DND-41 (cell line): ENCODE results near the gene STON2.
"Not testable (repeated sequence)": the region's sequence is repeated elsewhere in the genome, so short reads cannot be mapped to it uniquely, and the experiment has no call there.

Experiments used
- ATAC-seq: fragments of 200-7000 bp; cut with Tn5 transposase; 3 replicates; pipeline ENCODE4 v1.9.1; 2021; ENCODE audit warnings: low read depth; ENCODE audit not compliant: insufficient read depth
- DNase-seq: peaks from one replicate; pipeline ENCODE4 v3.0.0-alpha.2; 2020
- H2AFZ ChIP-seq: 2 replicates; pipeline ENCODE4 v1.6.0; 2012; ENCODE audit warnings: low read depth, low read length
- H3K27ac ChIP-seq: 2 replicates; pipeline ENCODE4 v1.5.1; 2012; ENCODE audit warnings: low read length, inconsistent platforms
- H3K27me3 ChIP-seq: fragments of 200-600 bp; sonication (generic); 2 replicates; pipeline ENCODE4 v1.6.0; 2012; ENCODE audit warnings: low read length, mild to moderate bottlenecking, inconsistent platforms; ENCODE audit not compliant: insufficient read depth, poor library complexity
- H3K36me3 ChIP-seq: 2 replicates; pipeline ENCODE4 v1.5.1; 2012; ENCODE audit warnings: low read length, inconsistent platforms; ENCODE audit not compliant: insufficient read depth
- H3K4me1 ChIP-seq: 2 replicates; pipeline ENCODE4 v1.5.1; 2012; ENCODE audit warnings: mild to moderate bottlenecking, low read length; ENCODE audit not compliant: insufficient read depth
- H3K4me2 ChIP-seq: 2 replicates; pipeline ENCODE4 v1.6.0; 2012; ENCODE audit warnings: mild to moderate bottlenecking, moderate library complexity, low read length, inconsistent platforms; ENCODE audit not compliant: insufficient read depth
- H3K4me3 ChIP-seq, 2 experiments: fragments of 200-600 bp in 1 of 2; shearing (Covaris generic) in 1 of 2; 2 replicates each; pipeline ENCODE4 v1.5.1; 2012 to 2016; ENCODE audit warnings: inconsistent platforms in 2 of 2, low read length in 2 of 2, mild to moderate bottlenecking in 2 of 2, low read depth in 1 of 2, moderate library complexity in 1 of 2
- H3K79me2 ChIP-seq: 2 replicates; pipeline ENCODE4 v1.6.0; 2012; ENCODE audit warnings: low read length, inconsistent platforms; ENCODE audit not compliant: insufficient read depth
- H3K9ac ChIP-seq: 2 replicates; pipeline ENCODE4 v1.6.0; 2012; ENCODE audit warnings: low read depth, mild to moderate bottlenecking, inconsistent platforms, low read length, moderate library complexity
- H3K9me3 ChIP-seq: 2 replicates; pipeline ENCODE4 v1.5.1; 2012; ENCODE audit warnings: low read length, moderate library complexity, mild to moderate bottlenecking, inconsistent platforms; ENCODE audit not compliant: insufficient read depth, severe bottlenecking
- H4K20me1 ChIP-seq: 2 replicates; pipeline ENCODE4 v1.6.0; 2012; ENCODE audit warnings: low read length; ENCODE audit not compliant: insufficient read depth
- EZH2 ChIP-seq: IDR thresholded peaks from 3 replicates; pipeline ENCODE4 v1.6.1; 2012; ENCODE audit warnings: borderline replicate concordance, low read depth, mild to moderate bottlenecking, moderate library complexity, low read length, inconsistent platforms; ENCODE audit not compliant: severe bottlenecking
- TF ChIP-seq, protein P1 (sequence below): IDR thresholded peaks from 2 replicates; pipeline ENCODE4 v1.5.1; 2012; ENCODE audit warnings: borderline replicate concordance, low read length, moderate library complexity, mild to moderate bottlenecking; ENCODE audit not compliant: poor library complexity, severe bottlenecking; ENCODE audit errors: extremely low read depth

The STON2 gene

GRCh38 chr14:81234278-81234677 is 165.8 kb downstream of the STON2 start:
- H3K9ac ChIP-seq, result no peak overlapping the region
- no peak overlapping the region for H3K4me3 ChIP-seq
- H3K79me2 ChIP-seq, result no peaks in the 10 kb centered on the region
- H4K20me1 ChIP-seq, result no peaks in the 10 kb centered on the region
- DNase-seq, result no peak
- no peak overlapping the region for H2AFZ ChIP-seq
- no peaks in the 10 kb centered on the region for H3K27me3 ChIP-seq
- peaks cover 9% of the 10 kb centered on the region; the same call in 1 of the 2 replicates for H3K4me1 ChIP-seq
- TF ChIP-seq, protein P1, sequence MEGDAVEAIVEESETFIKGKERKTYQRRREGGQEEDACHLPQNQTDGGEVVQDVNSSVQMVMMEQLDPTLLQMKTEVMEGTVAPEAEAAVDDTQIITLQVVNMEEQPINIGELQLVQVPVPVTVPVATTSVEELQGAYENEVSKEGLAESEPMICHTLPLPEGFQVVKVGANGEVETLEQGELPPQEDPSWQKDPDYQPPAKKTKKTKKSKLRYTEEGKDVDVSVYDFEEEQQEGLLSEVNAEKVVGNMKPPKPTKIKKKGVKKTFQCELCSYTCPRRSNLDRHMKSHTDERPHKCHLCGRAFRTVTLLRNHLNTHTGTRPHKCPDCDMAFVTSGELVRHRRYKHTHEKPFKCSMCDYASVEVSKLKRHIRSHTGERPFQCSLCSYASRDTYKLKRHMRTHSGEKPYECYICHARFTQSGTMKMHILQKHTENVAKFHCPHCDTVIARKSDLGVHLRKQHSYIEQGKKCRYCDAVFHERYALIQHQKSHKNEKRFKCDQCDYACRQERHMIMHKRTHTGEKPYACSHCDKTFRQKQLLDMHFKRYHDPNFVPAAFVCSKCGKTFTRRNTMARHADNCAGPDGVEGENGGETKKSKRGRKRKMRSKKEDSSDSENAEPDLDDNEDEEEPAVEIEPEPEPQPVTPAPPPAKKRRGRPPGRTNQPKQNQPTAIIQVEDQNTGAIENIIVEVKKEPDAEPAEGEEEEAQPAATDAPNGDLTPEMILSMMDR, result no peak
- TF ChIP-seq EZH2, result no peak
- H3K36me3 ChIP-seq, result no peaks in the 10 kb centered on the region
- no peaks in the 10 kb centered on the region for H3K9me3 ChIP-seq
- no peak overlapping the region for H3K27ac ChIP-seq
- no peak for ATAC-seq
- no peak overlapping the region for H3K4me2 ChIP-seq

DNA sequence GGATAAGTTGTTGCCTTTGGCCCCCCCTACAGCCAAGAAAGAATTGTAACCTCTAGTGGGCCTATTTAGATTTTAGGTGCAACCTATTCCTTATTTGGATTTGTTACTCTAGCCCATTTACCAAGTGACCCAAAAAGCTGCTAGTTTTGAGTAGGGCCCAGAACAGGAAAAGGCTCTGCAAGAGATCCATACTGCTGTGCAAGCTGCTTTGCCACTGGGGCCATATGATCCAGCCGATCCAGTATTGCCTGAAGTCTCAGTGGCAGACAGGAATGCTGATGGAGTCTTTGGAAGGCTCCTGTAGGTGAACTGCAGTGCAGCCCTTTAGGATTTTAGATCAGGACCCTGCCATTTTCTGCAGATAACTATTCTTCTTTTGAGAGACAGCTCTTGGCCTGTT is 166.5 kb downstream of the STON2 start:
- Histone ChIP-seq H3K36me3 (no peaks in the 10 kb centered on the region), H3K79me2 (no peaks in the 10 kb centered on the region), H3K27ac (no peak overlapping the region), H2AFZ (no peak overlapping the region), H3K27me3 (no peaks in the 10 kb centered on the region), H4K20me1 (no peaks in the 10 kb centered on the region), H3K4me2 (no peak overlapping the region), H3K4me1 (peaks cover 9% of the 10 kb centered on the region; the same call in 1 of the 2 replicates), H3K4me3 (no peak overlapping the region), H3K9me3 (no peaks in the 10 kb centered on the region), H3K9ac (no peak overlapping the region)
- no peak for DNase-seq
- TF ChIP-seq, protein P1, result no peak
- no peak for TF ChIP-seq EZH2
- no peak for ATAC-seq

GRCh38 chr14:81231540-81231939 is 168.6 kb downstream of the STON2 start:
- Histone ChIP-seq H3K4me3 (no peak overlapping the region), H3K27ac (no peak overlapping the region), H3K36me3 (no peaks in the 10 kb centered on the region), H3K9ac (no peak overlapping the region), H3K4me2 (no peak overlapping the region), H2AFZ (no peak overlapping the region), H4K20me1 (no peaks in the 10 kb centered on the region), H3K79me2 (no peaks in the 10 kb centered on the region), H3K27me3 (no peaks in the 10 kb centered on the region), H3K4me1 (peaks cover 9% of the 10 kb centered on the region; the same call in 1 of the 2 replicates), H3K9me3 (no peaks in the 10 kb centered on the region)
- TF ChIP-seq, protein P1, result no peak
- TF ChIP-seq EZH2, result no peak
- DNase-seq (no peak), ATAC-seq (no peak)

DNA sequence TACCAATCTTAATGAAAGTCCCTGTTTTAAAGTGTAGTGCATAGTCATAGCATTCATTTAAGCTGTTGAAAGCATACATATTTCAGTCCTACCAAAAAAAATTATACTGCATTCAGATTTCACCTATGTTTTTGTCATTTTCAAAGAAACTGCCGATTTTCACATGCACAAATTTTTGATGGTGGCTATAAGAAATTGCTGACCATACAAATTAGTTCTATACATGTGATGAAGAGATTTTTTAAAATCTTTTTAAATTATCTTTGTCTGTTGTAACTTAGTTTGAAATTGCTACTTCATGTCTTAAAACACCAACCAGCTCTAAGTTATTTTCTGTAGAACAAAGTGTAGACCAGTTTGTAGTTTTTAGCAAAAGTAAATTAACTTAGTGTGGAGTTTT is 175.9 kb downstream of the STON2 start:
- Histone ChIP-seq H3K9ac (no peak overlapping the region), H2AFZ (no peak overlapping the region), H3K4me2 (no peak overlapping the region), H3K4me1 (peaks cover 16% of the 10 kb centered on the region), H3K4me3 (no peak overlapping the region), H3K27me3 (no peaks in the 10 kb centered on the region), H3K79me2 (peaks cover 12% of the 10 kb centered on the region), H3K36me3 (no peaks in the 10 kb centered on the region; the same call in 1 of the 2 replicates), H4K20me1 (no peaks in the 10 kb centered on the region), H3K9me3 (no peaks in the 10 kb centered on the region), H3K27ac (no peak overlapping the region)
- no peak for TF ChIP-seq EZH2
- TF ChIP-seq, protein P1, result no peak
- DNase-seq (no peak), ATAC-seq (no peak)

DNA sequence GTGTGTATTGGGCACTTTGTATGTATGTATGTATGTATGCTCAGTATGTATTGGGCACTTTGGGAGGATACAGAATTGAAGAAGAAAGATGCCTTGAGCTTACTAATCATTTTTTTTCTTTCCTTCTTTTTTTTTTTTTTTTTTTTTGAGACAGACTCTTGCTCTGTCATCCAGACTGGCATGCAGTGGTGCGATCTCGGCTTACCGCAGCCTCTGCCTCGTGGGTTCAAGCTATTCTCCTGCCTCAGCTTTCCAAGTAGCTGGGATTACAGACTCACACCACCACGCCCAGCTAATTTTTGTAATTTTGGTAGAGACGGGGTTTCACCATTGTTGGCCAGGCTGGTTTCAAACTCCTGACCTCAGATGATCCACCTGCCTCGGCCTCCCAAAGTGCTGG is 176.3 kb downstream of the STON2 start:
- H3K9me3 ChIP-seq, DNase-seq, H2AFZ ChIP-seq, H4K20me1 ChIP-seq, H3K9ac ChIP-seq, H3K27ac ChIP-seq, ATAC-seq, H3K4me2 ChIP-seq, H3K4me3 ChIP-seq, H3K36me3 ChIP-seq, H3K27me3 ChIP-seq: not testable (repeated sequence)
- H3K79me2 ChIP-seq, result peaks cover 16% of the 10 kb centered on the region
- H3K4me1 ChIP-seq, result peaks cover 19% of the 10 kb centered on the region
